Sigmoid colon (tissue), 7 donors: ENCODE results near the gene OXTR. TPM values are rescaled to one million over a fixed set of nuclear protein-coding genes. Genes with fewer than 3 reads are reported as not detected.

ENCODE experiments used
- DNase-seq: peaks from one replicate; pipeline ENCODE4 v3.0.0-alpha.2; 2019
- H3K27ac ChIP-seq, 4 donors: fragments of 200-600 bp; sonication (generic); one replicate each; pipeline ENCODE4 v1.5.1; 2016 to 2019; ENCODE audit warnings: mild to moderate bottlenecking in 1 of 4
- H3K27me3 ChIP-seq, 3 donors: fragments of 200-600 bp; sonication (generic); one replicate each; pipeline ENCODE4 v1.5.1; 2019; ENCODE audit warnings: mild to moderate bottlenecking in 1 of 3
- H3K36me3 ChIP-seq, 4 donors: fragments of 200-600 bp; sonication (generic); one replicate each; pipeline ENCODE4 v1.5.1; 2016 to 2019
- H3K4me1 ChIP-seq, 4 donors: fragments of 200-600 bp; sonication (generic); one replicate each; pipeline ENCODE4 v1.5.1; 2017 to 2019
- H3K4me3 ChIP-seq, 4 donors: fragments of 200-600 bp; sonication (generic); one replicate each; pipeline ENCODE4 v1.5.1; 2017 to 2019; ENCODE audit warnings: mild to moderate bottlenecking in 2 of 4, moderate library complexity in 1 of 4
- H3K9me3 ChIP-seq, 4 donors: fragments of 200-600 bp in 3 of 4; sonication (generic) in 3 of 4; one replicate each; pipeline versions ENCODE4 v1.5.1 to v1.6.1; 2013 to 2019
- EP300 ChIP-seq, 4 donors: sonication (generic); formaldehyde crosslinking; IDR thresholded peaks; one replicate each; pipeline ENCODE4 v1.6.1; 2017; ENCODE audit warnings: antibody characterized with exemption in 4 of 4
- POLR2A ChIP-seq, 2 donors: fragments of 450-650 bp; IDR thresholded peaks; one replicate each; pipeline ENCODE4 v1.6.1; 2016; ENCODE audit warnings: antibody characterized with exemption in 2 of 2, mild to moderate bottlenecking in 2 of 2, moderate library complexity in 2 of 2
- POLR2AphosphoS5 ChIP-seq, 4 donors: sonication (generic); formaldehyde crosslinking; IDR thresholded peaks; one replicate each; pipeline ENCODE4 v1.6.1; 2017; ENCODE audit warnings: antibody characterized with exemption in 4 of 4
- WGBS, 2 donors: extraction: QIAGEN DNeasy Blood & Tissue Kit; methylation state at CpG; one replicate each; pipeline ENCODE4 v1.1.7; 2013; 5-methylcytosine and 5-hydroxymethylcytosine counted together
- intact Hi-C: fragments of 100-400 bp; cut with DNase I; formaldehyde crosslinking; loops from one replicate; pipeline ENCODE4 v1.15.1; 2023
- polyA plus RNA-seq, 3 donors: library from polyadenylated mRNA; stranded (reverse); fragments of 200-250 nt; gene quantifications; one replicate each; pipeline ENCODE4 v1.2.3, GENCODE V29; 2013
- total RNA-seq, 4 donors: library from RNA; depleted of rRNA; stranded (reverse); fragments of >200 nt; gene quantifications; one replicate each; pipeline ENCODE4 v1.1.0, GENCODE V29; 2016
- TF ChIP-seq, protein P1 (sequence below), 4 experiments: fragments of 450-650 bp in 3 of 4; fragments of 200-600 bp in 1 of 4; IDR thresholded peaks; one replicate each; pipeline ENCODE4 v1.5.1; 2016 to 2019; ENCODE audit warnings: antibody characterized with exemption in 4 of 4, mild to moderate bottlenecking in 3 of 4, moderate library complexity in 2 of 4
- donor health status: healthy with polysubstance abuse.
- donor health status: Bipolar disorder and iron deficiency.
- donor health status: healthy.

Gene OXTR
- total and polyA plus RNA-seq, 7 donors: under 0.01 to 0.55 (median 0.29) TPM; not detected in 1

DNA sequence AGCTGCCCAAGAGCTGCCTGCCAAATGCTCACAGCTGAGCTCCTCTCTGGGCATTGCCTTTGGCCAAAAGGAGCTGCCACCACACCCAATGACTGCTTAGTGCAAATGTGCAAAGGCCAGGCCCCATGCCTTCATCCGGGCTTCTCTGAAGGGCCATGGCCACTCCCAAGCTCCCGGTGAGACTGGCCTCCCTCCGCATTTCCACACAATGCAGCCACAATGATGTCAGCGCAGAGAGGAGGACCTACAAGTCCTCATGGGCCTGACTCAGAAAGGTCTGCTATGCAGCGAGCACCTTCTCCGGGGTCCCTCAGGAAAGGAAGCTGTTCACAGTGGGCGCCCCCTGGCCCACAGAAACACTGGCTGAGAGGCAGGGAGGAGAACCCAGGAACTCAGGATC lies 12.7 kb downstream of the OXTR start:
- DNase-seq: no peak
- TF ChIP-seq, protein P1, sequence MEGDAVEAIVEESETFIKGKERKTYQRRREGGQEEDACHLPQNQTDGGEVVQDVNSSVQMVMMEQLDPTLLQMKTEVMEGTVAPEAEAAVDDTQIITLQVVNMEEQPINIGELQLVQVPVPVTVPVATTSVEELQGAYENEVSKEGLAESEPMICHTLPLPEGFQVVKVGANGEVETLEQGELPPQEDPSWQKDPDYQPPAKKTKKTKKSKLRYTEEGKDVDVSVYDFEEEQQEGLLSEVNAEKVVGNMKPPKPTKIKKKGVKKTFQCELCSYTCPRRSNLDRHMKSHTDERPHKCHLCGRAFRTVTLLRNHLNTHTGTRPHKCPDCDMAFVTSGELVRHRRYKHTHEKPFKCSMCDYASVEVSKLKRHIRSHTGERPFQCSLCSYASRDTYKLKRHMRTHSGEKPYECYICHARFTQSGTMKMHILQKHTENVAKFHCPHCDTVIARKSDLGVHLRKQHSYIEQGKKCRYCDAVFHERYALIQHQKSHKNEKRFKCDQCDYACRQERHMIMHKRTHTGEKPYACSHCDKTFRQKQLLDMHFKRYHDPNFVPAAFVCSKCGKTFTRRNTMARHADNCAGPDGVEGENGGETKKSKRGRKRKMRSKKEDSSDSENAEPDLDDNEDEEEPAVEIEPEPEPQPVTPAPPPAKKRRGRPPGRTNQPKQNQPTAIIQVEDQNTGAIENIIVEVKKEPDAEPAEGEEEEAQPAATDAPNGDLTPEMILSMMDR (IDR thresholded peaks at IDR 0.05): no peak
- no peak for TF ChIP-seq EP300 (IDR thresholded peaks at IDR 0.05)
- TF ChIP-seq POLR2A (IDR thresholded peaks at IDR 0.05): no peak
- TF ChIP-seq POLR2AphosphoS5 (IDR thresholded peaks at IDR 0.05): no peak
- no peaks in the 10 kb centered on the region for H3K27me3 ChIP-seq
- H3K4me1 ChIP-seq: no peaks in the 10 kb centered on the region
- intact Hi-C loops: no loop called here
- no peaks in the 10 kb centered on the region for H3K36me3 ChIP-seq
- WGBS, 2 donors: 83 to 85% methylated on average over 7 of the region's 7 CpGs
- H3K9me3 ChIP-seq: no peaks in the 10 kb centered on the region
- no peak overlapping the region for H3K27ac ChIP-seq
- no peak overlapping the region for H3K4me3 ChIP-seq

DNA sequence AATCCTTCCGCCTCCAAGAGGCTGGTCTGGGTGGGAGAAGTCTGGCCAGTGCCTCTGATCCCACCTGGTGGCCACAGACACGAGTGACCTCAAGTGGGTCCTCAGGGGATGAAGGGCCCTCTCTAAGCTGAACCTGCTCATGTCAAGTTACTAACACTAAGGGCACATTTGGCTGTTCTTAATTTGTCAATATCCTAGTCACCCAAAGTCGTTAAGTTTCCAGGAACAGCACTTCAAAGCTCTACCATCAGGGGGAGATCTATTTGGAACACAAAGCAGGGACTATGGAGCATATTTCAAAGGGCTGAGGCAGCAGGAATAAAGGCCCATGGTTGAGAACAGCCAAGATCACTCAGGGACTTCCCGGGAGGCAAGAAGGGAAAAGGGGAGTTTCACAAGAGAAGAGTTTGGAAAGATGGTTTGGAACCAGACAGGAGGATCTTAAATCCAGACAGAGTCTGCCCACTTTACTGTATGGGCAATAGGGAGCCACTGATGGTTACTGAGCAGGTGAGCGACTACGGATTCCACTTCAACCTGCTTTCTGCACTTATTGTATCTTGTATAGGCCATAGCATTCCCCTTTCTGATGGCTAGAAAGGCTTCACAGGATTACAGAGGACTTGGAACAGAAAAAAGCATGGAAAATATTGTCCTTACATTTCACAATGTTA lies 13.7 kb downstream of the OXTR start:
- no peaks in the 10 kb centered on the region for H3K27me3 ChIP-seq
- H3K36me3 ChIP-seq: no peaks in the 10 kb centered on the region
- DNase-seq: no peak
- H3K4me3 ChIP-seq: no peak overlapping the region
- no peak overlapping the region for H3K27ac ChIP-seq
- TF ChIP-seq, protein P1 (IDR thresholded peaks at IDR 0.05): no peak
- TF ChIP-seq POLR2AphosphoS5 (IDR thresholded peaks at IDR 0.05): no peak
- no peak for TF ChIP-seq POLR2A (IDR thresholded peaks at IDR 0.05)
- TF ChIP-seq EP300 (IDR thresholded peaks at IDR 0.05): no peak
- WGBS, 2 donors: 70 to 78% methylated on average over 6 of the region's 6 CpGs
- H3K4me1 ChIP-seq: no peaks in the 10 kb centered on the region
- intact Hi-C loops: no loop called here
- no peaks in the 10 kb centered on the region for H3K9me3 ChIP-seq

GRCh38 chr3:8755097-8755496 lies 14.3 kb downstream of the OXTR start:
- no peaks in the 10 kb centered on the region for H3K27me3 ChIP-seq
- no peaks in the 10 kb centered on the region for H3K36me3 ChIP-seq
- 35 to 51% methylated on average over 3 of the region's 3 CpGs for WGBS, 2 donors
- TF ChIP-seq EP300 (IDR thresholded peaks at IDR 0.05) (no peak), POLR2AphosphoS5 (IDR thresholded peaks at IDR 0.05) (no peak), POLR2A (IDR thresholded peaks at IDR 0.05) (no peak)
- TF ChIP-seq, protein P1 (IDR thresholded peaks at IDR 0.05): no peak
- no peaks in the 10 kb centered on the region for H3K9me3 ChIP-seq
- no peaks in the 10 kb centered on the region for H3K4me1 ChIP-seq
- H3K4me3 ChIP-seq: no peak overlapping the region
- no peak overlapping the region for H3K27ac ChIP-seq
- no peak for DNase-seq
- intact Hi-C loops: no loop called here

DNA sequence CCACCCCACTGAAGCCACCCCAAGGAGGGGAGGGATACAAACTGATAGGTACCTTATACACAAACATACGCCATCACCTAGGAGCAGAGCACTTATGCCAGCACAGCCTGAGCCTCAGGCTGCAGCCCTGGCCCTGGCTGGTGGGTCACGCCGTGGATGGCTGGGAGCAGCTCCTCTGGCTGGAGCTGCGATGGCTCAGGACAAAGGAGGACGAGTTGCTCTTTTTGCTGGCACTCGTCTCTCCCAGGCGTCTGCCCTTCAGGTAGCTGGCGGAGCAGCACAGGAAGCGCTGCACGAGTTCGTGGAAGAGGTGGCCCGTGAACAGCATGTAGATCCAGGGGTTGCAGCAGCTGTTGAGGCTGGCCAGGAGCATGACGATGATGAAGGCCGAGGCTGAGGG lies 16.6 kb downstream of the OXTR start:
- Histone ChIP-seq H3K4me3 (no peak overlapping the region), H3K36me3 (no peaks in the 10 kb centered on the region), H3K27ac (no peak overlapping the region), H3K27me3 (no peaks in the 10 kb centered on the region), H3K9me3 (no peaks in the 10 kb centered on the region), H3K4me1 (no peaks in the 10 kb centered on the region)
- intact Hi-C loops: no loop called here
- WGBS, 2 donors: 88 to 91% methylated on average over 14 of the region's 14 CpGs
- TF ChIP-seq, protein P1 (IDR thresholded peaks at IDR 0.05): no peak
- TF ChIP-seq EP300 (IDR thresholded peaks at IDR 0.05) (no peak), POLR2AphosphoS5 (IDR thresholded peaks at IDR 0.05) (no peak), POLR2A (IDR thresholded peaks at IDR 0.05) (no peak)
- DNase-seq: no peak

- Histone ChIP-seq H3K36me3 (no peaks in the 10 kb centered on the region), H3K27me3 (no peaks in the 10 kb centered on the region), H3K4me1 (no peaks in the 10 kb centered on the region), H3K9me3 (no peaks in the 10 kb centered on the region), H3K27ac (no peak overlapping the region), H3K4me3 (no peak overlapping the region)
- DNase-seq: no peak
- intact Hi-C loops: no loop called here
- 55 to 86% methylated on average over 3 of the region's 3 CpGs for WGBS, 2 donors
- TF ChIP-seq, protein P1 (IDR thresholded peaks at IDR 0.05): no peak
- TF ChIP-seq EP300 (IDR thresholded peaks at IDR 0.05) (no peak), POLR2AphosphoS5 (IDR thresholded peaks at IDR 0.05) (no peak), POLR2A (IDR thresholded peaks at IDR 0.05) (no peak)
Measured at GRCh38 chr3:8749316-8749715, 20.1 kb downstream of the OXTR start.
